Measurements from ENCODE around the gene KLF7. TPM values are rescaled to one million over a fixed set of nuclear protein-coding genes. Genes with fewer than 3 reads are reported as not detected.

Gene KLF7
- total RNA-seq, 2 experiments from 2014 or later = not detected

DNA sequence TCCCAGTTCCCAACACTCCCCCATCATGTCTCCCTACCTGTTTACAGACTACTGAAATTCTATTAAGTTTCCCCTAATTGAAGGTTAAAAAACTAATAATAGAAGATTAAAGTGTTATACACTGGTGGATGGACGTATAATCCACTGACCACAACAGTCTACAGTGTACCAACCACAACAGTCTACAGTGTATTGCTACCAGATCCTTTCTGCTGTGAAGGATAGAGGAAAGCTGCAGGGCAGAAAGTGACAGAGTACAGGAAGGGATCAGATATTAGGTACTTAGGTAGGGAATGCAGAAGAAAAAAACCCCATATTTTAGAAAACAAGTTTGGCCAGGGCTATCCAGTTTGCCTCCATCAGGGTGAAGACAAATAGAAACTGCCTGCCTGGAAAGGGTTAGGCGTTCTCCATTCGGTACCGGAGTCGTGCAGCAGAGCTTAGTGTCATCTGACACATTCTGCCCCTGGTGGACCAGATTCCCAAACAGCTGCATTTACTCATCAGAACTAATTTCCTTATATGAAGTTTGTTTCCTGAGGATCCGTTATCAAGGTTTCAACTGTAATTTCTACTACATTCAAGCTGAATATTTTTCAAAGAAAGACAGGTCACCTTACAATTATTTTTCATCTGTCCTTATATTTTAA, 49.9 kb downstream of the KLF7 start:
- Histone ChIP-seq H2AFZ (ENCODE audit: low read length) (no peak overlapping the region), H3K4me1 (ENCODE audit: insufficient read depth, low read length, poor library complexity, severe bottlenecking) (no peaks in the 10 kb centered on the region), H3K9me3 (ENCODE audit: low read length) (no peaks in the 10 kb centered on the region), H4K20me1 (ENCODE audit: insufficient read depth, low read length) (no peaks in the 10 kb centered on the region), H3K9me2 (ENCODE audit: insufficient read depth, low read length) (no peaks in the 10 kb centered on the region), H3K36me3 (ENCODE audit: insufficient read depth, low read length) (no peaks in the 10 kb centered on the region), H3K4me3 (ENCODE audit: low read depth, low read length, poor library complexity, severe bottlenecking) (no peak overlapping the region), H3K79me2 (ENCODE audit: insufficient read depth, low read depth, low read length) (no peaks in the 10 kb centered on the region), H3K27ac (ENCODE audit: low read depth, low read length, poor library complexity, severe bottlenecking) (no peak overlapping the region), H3K4me2 (ENCODE audit: low read length) (no peak overlapping the region)
- ChIA-PET POLR2A (interaction anchor here (1.1 kb wide), 1 partner anchor 550 kb away, joined by 3 read pairs; no protein-coding TSS in a partner anchor), CTCF (ENCODE audit: unreplicated experiment) (no interaction called here)
- no TSS peak for BruUV-seq (replicated peaks)
- DNase-seq (ENCODE audit: low spot score) = no peak
- no peak for TF ChIP-seq EZH2phosphoT487 (IDR thresholded peaks at IDR 0.05; ENCODE audit: borderline replicate concordance, low read depth, low read length)
- TF ChIP-seq, protein P1, sequence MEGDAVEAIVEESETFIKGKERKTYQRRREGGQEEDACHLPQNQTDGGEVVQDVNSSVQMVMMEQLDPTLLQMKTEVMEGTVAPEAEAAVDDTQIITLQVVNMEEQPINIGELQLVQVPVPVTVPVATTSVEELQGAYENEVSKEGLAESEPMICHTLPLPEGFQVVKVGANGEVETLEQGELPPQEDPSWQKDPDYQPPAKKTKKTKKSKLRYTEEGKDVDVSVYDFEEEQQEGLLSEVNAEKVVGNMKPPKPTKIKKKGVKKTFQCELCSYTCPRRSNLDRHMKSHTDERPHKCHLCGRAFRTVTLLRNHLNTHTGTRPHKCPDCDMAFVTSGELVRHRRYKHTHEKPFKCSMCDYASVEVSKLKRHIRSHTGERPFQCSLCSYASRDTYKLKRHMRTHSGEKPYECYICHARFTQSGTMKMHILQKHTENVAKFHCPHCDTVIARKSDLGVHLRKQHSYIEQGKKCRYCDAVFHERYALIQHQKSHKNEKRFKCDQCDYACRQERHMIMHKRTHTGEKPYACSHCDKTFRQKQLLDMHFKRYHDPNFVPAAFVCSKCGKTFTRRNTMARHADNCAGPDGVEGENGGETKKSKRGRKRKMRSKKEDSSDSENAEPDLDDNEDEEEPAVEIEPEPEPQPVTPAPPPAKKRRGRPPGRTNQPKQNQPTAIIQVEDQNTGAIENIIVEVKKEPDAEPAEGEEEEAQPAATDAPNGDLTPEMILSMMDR (conservative IDR thresholded peaks at IDR 0.05; ENCODE audit: low read length) = no peak
- intact Hi-C loops (cut with micrococcal nuclease; ENCODE audit: unreplicated experiment) = no loop called here

DNA sequence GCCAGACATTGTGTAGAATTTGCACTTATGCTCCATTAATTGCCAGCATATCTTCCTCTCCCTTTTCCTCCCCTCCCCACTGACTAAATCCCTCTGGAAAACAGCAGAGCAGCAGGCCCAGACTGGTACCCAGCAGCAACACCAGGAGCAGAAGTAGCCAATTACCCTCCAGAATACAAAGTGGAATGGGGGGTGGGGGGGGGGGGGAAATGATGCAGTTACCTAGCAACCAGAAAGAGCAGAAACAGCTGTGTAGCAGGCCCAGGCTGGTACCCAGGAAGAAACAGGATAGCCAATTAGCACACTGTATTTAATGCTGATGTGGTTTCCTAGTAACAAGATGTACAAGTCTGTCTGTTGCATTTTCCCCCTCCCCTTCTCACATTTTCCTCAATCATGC, 52.3 kb downstream of the KLF7 start:
- Histone ChIP-seq H2AFZ (ENCODE audit: low read length) (no peak overlapping the region), H3K36me3 (ENCODE audit: insufficient read depth, low read length) (no peaks in the 10 kb centered on the region), H3K9me3 (ENCODE audit: low read length) (no peaks in the 10 kb centered on the region), H3K27ac (ENCODE audit: low read depth, low read length, poor library complexity, severe bottlenecking) (no peak overlapping the region), H4K20me1 (ENCODE audit: insufficient read depth, low read length) (no peaks in the 10 kb centered on the region), H3K79me2 (ENCODE audit: insufficient read depth, low read depth, low read length) (no peaks in the 10 kb centered on the region), H3K4me2 (ENCODE audit: low read length) (no peak overlapping the region), H3K4me1 (ENCODE audit: insufficient read depth, low read length, poor library complexity, severe bottlenecking) (no peaks in the 10 kb centered on the region), H3K4me3 (ENCODE audit: low read depth, low read length, poor library complexity, severe bottlenecking) (no peak overlapping the region), H3K9me2 (ENCODE audit: insufficient read depth, low read length) (no peaks in the 10 kb centered on the region)
- TF ChIP-seq, protein P1 (conservative IDR thresholded peaks at IDR 0.05; ENCODE audit: low read length) = no peak
- TF ChIP-seq EZH2phosphoT487 (IDR thresholded peaks at IDR 0.05; ENCODE audit: borderline replicate concordance, low read depth, low read length) = no peak
- no TSS peak for BruUV-seq (replicated peaks)
- POLR2A ChIA-PET = interaction anchor here (0.9 kb wide), 1 partner anchor 14 kb away, joined by 3 read pairs; no protein-coding TSS in a partner anchor
- CTCF ChIA-PET (ENCODE audit: unreplicated experiment) = no interaction called here
- intact Hi-C loops (cut with micrococcal nuclease; ENCODE audit: unreplicated experiment) = no loop called here
- no peak for DNase-seq (ENCODE audit: low spot score)

DNA sequence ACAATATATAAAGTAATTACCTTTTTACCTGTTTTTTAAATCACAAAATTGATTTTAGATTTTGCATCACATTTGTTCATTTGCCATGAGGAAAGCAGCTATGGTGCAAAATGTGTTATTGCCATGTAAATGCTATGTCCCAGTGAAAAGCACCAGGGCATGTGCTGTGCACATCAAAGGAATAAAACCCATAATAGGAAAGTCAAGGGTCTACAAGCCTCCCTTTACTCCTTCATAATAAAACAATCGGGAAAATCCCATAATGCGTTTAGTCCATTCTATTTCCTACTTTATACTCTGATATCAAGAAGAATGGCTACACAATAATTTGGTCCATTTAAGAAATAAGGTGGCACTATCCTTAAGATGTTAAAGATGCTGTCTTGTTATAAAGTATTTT, 53.0 kb downstream of the KLF7 start:
- Histone ChIP-seq H3K36me3 (ENCODE audit: insufficient read depth, low read length) (no peaks in the 10 kb centered on the region), H3K9me3 (ENCODE audit: low read length) (no peaks in the 10 kb centered on the region), H2AFZ (ENCODE audit: low read length) (no peak overlapping the region), H3K4me2 (ENCODE audit: low read length) (no peak overlapping the region), H3K4me3 (ENCODE audit: low read depth, low read length, poor library complexity, severe bottlenecking) (no peak overlapping the region), H3K4me1 (ENCODE audit: insufficient read depth, low read length, poor library complexity, severe bottlenecking) (no peaks in the 10 kb centered on the region), H3K27ac (ENCODE audit: low read depth, low read length, poor library complexity, severe bottlenecking) (no peak overlapping the region), H4K20me1 (ENCODE audit: insufficient read depth, low read length) (no peaks in the 10 kb centered on the region), H3K79me2 (ENCODE audit: insufficient read depth, low read depth, low read length) (no peaks in the 10 kb centered on the region), H3K9me2 (ENCODE audit: insufficient read depth, low read length) (no peaks in the 10 kb centered on the region)
- intact Hi-C loops (cut with micrococcal nuclease; ENCODE audit: unreplicated experiment) = no loop called here
- ChIA-PET CTCF (ENCODE audit: unreplicated experiment) (interaction anchor here (0.6 kb wide), 1 partner anchor 10 kb away, joined by 3 read pairs; no protein-coding TSS in a partner anchor), POLR2A (interaction anchor here (0.9 kb wide), 1 partner anchor 13 kb away, joined by 3 read pairs; no protein-coding TSS in a partner anchor)
- no peak for DNase-seq (ENCODE audit: low spot score)
- no peak for TF ChIP-seq EZH2phosphoT487 (IDR thresholded peaks at IDR 0.05; ENCODE audit: borderline replicate concordance, low read depth, low read length)
- TF ChIP-seq, protein P1 (conservative IDR thresholded peaks at IDR 0.05; ENCODE audit: low read length) = no peak
- BruUV-seq (replicated peaks) = no TSS peak
